OCI-LY1 (cell line): ENCODE results near the gene STX5.

Source experiments
- CTCF ChIP-seq: fragments of 200-600 bp; sonication (generic), shearing (Covaris generic); IDR thresholded peaks from 2 replicates; pipeline ENCODE4 v1.5.1; 2017; ENCODE audit warnings: mild to moderate bottlenecking, antibody characterized with exemption, low read length, moderate library complexity, mixed read lengths
- EZH2 ChIP-seq: fragments of 200-600 bp; sonication (generic), shearing (Covaris generic); IDR thresholded peaks from 2 replicates; pipeline ENCODE4 v1.8.0; 2017; ENCODE audit warnings: borderline replicate concordance, mixed run types, mild to moderate bottlenecking, antibody characterized with exemption, low read length, moderate library complexity, mixed read lengths

GRCh38 chr11:62855571-62856332 is 23.9 kb upstream of the STX5 start:
- no peak for TF ChIP-seq CTCF
- no peak for TF ChIP-seq EZH2
